ENCODE measurements around the gene DARS1.

The DARS1 gene

GRCh38 chr2:136015699-136016098 lies 30.3 kb upstream of the DARS1 start:
- no peak for DNase-seq (ENCODE audit: low read depth in 3 of 3)

- DNase-seq (ENCODE audit: low read depth in 3 of 3): no peak
Observed at GRCh38 chr2:136014411-136014810, 29.0 kb upstream of the DARS1 start.

GRCh38 chr2:136013955-136014354 lies 28.5 kb upstream of the DARS1 start:
- no peak for DNase-seq (ENCODE audit: low read depth in 3 of 3)

GRCh38 chr2:136013136-136013685 lies 27.8 kb upstream of the DARS1 start:
- DNase-seq (ENCODE audit: low read depth in 3 of 3): no peak

- no peak for DNase-seq (ENCODE audit: low read depth in 3 of 3)
Observed at GRCh38 chr2:136012315-136012714, 26.9 kb upstream of the DARS1 start.

GRCh38 chr2:136010126-136010525 lies 24.7 kb upstream of the DARS1 start:
- DNase-seq (ENCODE audit: low read depth in 3 of 3): no peak

- DNase-seq (ENCODE audit: low read depth in 3 of 3): peak in 1 of 3 experiments; percentile 34
Observed at GRCh38 chr2:136008205-136008865, 22.9 kb upstream of the DARS1 start.

- no peak for DNase-seq (ENCODE audit: low read depth in 3 of 3)
Observed at GRCh38 chr2:136006658-136007057, 21.2 kb upstream of the DARS1 start.

GRCh38 chr2:136005462-136006196 lies 20.2 kb upstream of the DARS1 start:
- no peak for DNase-seq (ENCODE audit: low read depth in 3 of 3)

GRCh38 chr2:136004965-136005364 lies 19.5 kb upstream of the DARS1 start:
- no peak for DNase-seq (ENCODE audit: low read depth in 3 of 3)

- DNase-seq (ENCODE audit: low read depth in 3 of 3): no peak
Observed at GRCh38 chr2:136001131-136001530, 15.7 kb upstream of the DARS1 start.

- no peak for DNase-seq (ENCODE audit: low read depth in 3 of 3)
Observed at GRCh38 chr2:136000502-136000901, 15.1 kb upstream of the DARS1 start.

- no peak for DNase-seq (ENCODE audit: low read depth in 3 of 3)
Observed at GRCh38 chr2:135999899-136000298, 14.5 kb upstream of the DARS1 start.

GRCh38 chr2:135998879-135999278 lies 13.5 kb upstream of the DARS1 start:
- DNase-seq (ENCODE audit: low read depth in 3 of 3): no peak

GRCh38 chr2:135997380-135997779 lies 12.0 kb upstream of the DARS1 start:
- DNase-seq (ENCODE audit: low read depth in 3 of 3): peak in 1 of 3 experiments; percentile 14

- no peak for DNase-seq (ENCODE audit: low read depth in 3 of 3)
Observed at GRCh38 chr2:135996304-135996703, 10.9 kb upstream of the DARS1 start.

GRCh38 chr2:135994281-135994680 lies 8.9 kb upstream of the DARS1 start:
- no peak for DNase-seq (ENCODE audit: low read depth in 3 of 3)

GRCh38 chr2:135993421-135993820 lies 8.0 kb upstream of the DARS1 start:
- no peak for DNase-seq (ENCODE audit: low read depth in 3 of 3)

- no peak for DNase-seq (ENCODE audit: low read depth in 3 of 3)
Observed at GRCh38 chr2:135991861-135992260, 6.4 kb upstream of the DARS1 start.

- DNase-seq (ENCODE audit: low read depth in 3 of 3): no peak
Observed at GRCh38 chr2:135987441-135987840, 2.0 kb upstream of the DARS1 start.

- no peak for DNase-seq (ENCODE audit: low read depth in 3 of 3)
Observed at GRCh38 chr2:135986507-135986906, 1.1 kb upstream of the DARS1 start.

- peak; percentile 59 to 85 (median 69) for DNase-seq (ENCODE audit: low read depth in 3 of 3)
Observed at GRCh38 chr2:135985826-135986393, 484 bp upstream of the DARS1 start.
